GM15510 (cell line): ENCODE data around the gene EBPL.

Source experiments
- POLR2A ChIP-seq: IDR thresholded peaks from 3 replicates; pipeline ENCODE4 v1.6.1; 2011; ENCODE audit warnings: borderline replicate concordance; ENCODE audit not compliant: insufficient read length; ENCODE audit errors: extremely low read depth

The EBPL gene

DNA sequence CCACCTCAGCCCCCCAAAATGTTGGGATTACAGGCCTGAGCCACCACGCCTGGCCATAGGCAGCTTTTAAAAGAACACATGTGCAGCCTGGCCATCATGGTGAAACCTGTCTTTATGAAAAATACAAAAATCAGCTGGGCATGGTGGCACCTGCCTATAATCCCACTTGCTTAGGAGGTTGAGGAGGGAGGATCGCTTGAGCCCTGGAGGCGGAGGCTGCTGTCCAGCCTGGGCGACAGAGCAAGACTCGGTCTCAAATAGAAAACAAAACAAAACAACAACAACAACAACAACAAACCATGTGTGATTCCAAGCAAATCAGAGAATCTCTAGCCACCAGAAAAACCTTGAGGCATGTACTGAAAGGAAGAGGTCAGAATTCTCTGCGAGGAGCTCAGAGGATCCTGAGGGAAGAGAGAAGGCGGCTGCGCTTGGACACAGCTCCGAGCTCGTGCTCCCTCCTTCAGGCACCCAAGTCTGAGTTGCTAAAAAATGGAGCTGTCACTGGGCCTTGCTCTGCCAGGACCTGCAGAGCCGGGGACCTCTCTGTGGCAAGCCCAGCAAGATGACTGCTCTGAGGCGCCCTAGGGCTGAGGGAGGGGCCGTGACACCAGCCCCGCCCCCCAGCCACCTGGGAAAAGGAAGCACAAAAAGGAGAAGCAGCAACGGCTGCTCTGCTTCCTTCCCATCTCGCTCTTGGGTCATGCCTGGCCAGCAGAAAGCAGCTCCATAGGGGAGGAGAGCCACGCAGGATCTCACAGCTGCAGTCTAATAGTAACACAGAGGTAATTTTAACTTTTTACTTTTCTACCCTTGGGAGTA lies 63.2 kb downstream of the EBPL start, which contains the start of gene ARL11:
TSS of gene ARL11 (plus strand) at position 677 of the 822 bp plus-strand sequence. CDS start 1,941 bp downstream, outside the sequence.
- peak; percentile 83 for TF ChIP-seq POLR2A

DNA sequence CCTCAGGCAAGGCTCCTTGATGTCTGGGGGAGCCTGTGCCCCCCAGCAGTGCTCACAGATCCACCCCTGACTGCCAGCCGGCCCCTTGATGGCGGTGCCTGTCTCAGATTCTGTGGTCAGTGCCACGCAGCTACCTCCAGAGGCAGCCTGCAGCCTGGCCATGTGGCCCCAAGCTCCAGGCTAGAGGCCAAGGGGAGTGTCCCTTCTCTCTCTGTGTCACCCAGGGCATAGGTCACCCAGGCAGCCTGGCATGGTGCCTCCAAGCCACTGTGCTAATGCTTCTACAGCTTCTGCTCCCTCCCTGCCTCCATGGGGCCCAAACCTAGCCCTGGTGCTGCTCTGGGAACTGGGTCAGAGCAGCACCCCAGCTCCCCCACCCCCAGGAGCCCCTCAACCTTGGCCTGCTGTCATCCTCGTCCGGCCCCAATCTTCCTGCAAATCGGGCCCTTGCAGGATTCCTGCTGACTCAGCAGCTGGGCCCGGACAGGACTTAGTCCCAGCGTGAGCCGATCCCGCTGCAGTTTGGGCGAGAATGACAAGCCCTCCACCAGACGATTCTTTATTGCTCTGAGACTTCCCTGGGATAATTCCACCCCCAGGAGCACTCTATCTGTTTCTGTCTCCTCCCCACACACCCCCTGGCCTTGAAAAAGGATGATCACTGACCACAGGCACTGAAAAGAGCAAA lies 65.8 kb downstream of the EBPL start:
- no peak for TF ChIP-seq POLR2A

DNA sequence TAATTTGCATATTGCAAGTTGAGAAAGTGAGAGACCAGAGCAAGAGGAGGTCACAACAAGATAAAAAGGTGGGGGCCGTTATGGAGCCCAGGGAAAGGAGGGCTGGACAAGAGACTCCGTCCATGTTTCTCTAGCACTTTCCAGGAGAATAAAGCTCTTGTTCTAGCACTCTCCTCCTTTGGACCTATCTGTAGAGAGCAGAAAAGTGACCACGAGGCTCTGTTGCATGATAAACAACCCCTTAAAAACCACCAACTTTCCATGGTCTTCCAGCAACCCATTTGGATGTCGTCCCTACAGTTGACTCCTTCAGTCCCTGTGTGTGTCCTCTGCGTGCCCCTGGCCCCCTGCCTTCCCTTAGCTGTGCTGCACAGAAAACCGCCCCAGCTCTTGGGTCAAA lies 67.1 kb downstream of the EBPL start:
- TF ChIP-seq POLR2A: no peak

DNA sequence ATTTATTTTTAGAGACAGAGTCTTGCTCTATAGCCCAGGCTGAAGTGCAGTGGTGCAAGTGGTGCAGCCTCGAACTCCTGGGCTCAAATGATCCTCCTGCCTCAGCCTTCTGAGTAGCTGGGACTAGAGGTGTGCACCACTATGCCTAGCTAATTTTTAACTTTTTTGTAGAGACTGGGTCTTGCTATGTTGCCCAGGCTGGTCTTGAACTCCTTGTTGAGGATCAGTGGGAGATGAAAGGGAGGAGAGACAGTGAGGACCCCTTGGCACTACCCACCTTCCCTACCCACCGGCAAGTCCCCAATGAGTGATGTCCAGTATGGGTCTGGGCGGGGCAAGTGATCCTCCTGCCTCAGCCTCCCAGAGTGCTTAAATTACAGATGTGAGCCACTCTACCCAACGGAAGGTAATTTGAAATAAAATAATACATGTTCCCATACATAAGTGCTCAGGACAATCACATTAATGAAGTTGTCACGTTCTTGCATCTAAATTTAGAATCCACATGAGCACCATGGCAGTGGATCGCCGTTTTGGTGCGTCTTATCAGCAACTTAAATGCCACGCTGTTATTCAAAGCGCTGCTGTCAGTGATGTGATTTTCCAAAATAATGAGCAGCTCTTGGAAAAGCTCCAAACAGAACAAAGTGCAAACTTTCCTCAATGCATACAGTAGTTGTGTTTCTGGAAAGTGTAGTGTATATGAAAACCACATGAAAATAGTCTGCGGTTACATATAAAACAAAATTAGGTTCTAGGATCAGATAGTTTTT lies 68.9 kb downstream of the EBPL start:
- TF ChIP-seq POLR2A: no peak

DNA sequence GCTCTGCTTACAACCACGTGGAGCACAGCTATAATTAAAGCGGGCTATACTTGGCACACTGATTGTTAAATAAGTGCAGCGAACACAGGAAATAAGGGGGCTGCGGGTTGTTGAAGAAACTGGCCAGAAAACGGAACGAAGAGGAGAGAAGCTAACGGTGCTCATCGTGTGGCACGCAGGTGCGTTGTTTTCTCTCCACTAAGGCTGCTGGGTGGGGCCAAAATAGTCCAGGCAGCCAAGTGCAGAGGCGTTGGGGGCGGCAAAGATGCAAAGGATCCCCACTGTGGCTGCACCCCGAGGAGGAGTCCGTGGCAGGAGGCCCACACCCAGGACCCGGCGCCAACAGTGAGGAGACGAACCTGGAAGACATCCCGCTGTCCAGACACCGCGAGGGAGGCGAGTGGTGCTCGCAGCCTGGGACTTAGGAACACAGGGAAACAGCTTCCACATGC lies 71.1 kb downstream of the EBPL start:
- peak; percentile 36 for TF ChIP-seq POLR2A

DNA sequence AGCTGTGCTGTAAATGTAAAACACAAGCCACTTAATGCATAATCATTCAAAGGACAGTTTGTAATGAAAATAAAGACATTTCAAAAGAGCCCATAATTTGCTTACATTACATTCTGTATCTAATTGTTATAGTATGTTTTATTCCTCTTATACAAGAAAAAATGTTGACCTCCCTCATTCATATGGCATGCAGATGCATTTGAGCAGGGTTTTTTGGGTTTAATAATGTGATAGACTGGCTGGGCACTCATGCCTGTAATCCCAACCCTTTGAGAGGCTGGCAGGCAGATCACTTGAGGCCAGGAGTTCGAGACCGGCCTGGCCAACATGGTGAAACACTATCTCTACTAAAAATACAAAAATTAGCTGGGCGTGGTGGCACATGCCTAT lies 74.6 kb downstream of the EBPL start:
- no peak for TF ChIP-seq POLR2A

DNA sequence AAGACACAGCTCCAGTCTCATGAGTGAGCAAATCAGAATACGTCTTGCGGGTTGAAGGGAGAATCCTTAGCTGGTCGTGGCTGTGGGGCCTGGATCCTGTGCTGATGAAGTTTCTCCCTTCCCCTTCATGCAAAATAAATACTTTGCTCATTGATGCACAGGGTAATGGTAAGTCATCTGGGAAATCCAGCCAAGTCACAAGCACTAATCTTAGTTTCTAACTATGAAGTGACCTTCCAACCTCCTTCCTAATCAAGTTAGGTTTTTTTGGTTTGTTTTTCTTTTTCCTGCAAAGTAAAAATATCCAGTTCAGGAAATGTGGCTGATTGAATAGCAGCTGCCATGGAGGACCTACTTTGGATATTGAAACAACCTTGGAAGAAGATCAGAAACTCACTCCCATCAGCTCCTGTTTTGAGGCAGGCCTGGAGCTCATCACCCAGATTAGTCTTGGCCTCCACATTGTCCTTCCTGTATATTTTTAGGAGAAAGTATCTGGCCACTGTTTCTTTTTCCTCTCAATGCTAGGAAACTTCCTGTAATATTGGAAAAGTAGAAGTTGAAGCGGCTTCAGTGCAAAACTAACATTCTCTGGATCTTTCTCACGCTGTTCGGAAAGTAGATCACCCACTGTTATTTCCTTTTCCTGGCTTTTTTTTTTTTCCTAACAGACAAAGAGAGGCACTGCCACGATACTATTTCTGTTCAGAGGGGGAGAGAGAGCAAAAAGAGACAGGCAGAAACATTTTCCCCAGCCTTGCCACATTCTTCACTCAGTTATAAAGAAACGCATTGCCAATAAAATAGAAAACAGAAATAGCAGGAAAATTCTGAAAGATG lies 75.2 kb downstream of the EBPL start:
- no peak for TF ChIP-seq POLR2A
